Effector memory CD8-positive, alpha-beta T cell (primary cell): ENCODE measurements around the gene ITGB1.

Experiments used
- ATAC-seq: fragments of 150-1000 bp; cut with Tn5 transposase; replicated peaks from 2 replicates; pipeline ENCODE4 v1.10.0; 2021; ENCODE audit warnings: mild to moderate bottlenecking, moderate library complexity
- DNase-seq, 3 experiments: peaks; one replicate each; pipeline ENCODE4 v3.0.0; 2021
- H3K27ac Mint-ChIP-seq, 2 donors: one replicate each; pipeline ENCODE4 v1.8.0; 2022; ENCODE audit warnings: mild to moderate bottlenecking in 2 of 2, mixed read lengths in 2 of 2, moderate library complexity in 2 of 2
- H3K27me3 Mint-ChIP-seq, 2 donors: one replicate each; pipeline ENCODE4 v1.8.0; 2022; ENCODE audit warnings: mixed read lengths in 2 of 2
- H3K36me3 Mint-ChIP-seq: one replicate; pipeline ENCODE4 v1.8.0; 2022; ENCODE audit warnings: mild to moderate bottlenecking, moderate library complexity, mixed read lengths; ENCODE audit not compliant: insufficient read depth
- H3K4me1 Mint-ChIP-seq, 2 donors: one replicate each; pipeline ENCODE4 v1.8.0; 2022; ENCODE audit warnings: low read depth in 2 of 2, mixed read lengths in 2 of 2
- H3K4me3 Mint-ChIP-seq, 2 donors: one replicate each; pipeline ENCODE4 v1.8.0; 2022; ENCODE audit warnings: mild to moderate bottlenecking in 2 of 2, mixed read lengths in 2 of 2, moderate library complexity in 2 of 2
- H3K9me3 Mint-ChIP-seq, 2 donors: one replicate each; pipeline ENCODE4 v1.8.0; 2022; ENCODE audit warnings: mixed read lengths in 2 of 2

The ITGB1 gene

GRCh38 chr10:32956365-32957197, 1.4 kb downstream of the ITGB1 start:
- DNase-seq (no peak), ATAC-seq (no peak)
- Mint-ChIP-seq H3K27ac (peak overlapping the region; percentile 72 to 77), H3K9me3 (no peaks in the 10 kb centered on the region), H3K27me3 (no peaks in the 10 kb centered on the region), H3K4me1 (peaks cover 36 to 57% of the 10 kb centered on the region in 2 donors), H3K36me3 (peaks cover 28% of the 10 kb centered on the region), H3K4me3 (peak overlapping the region; percentile 72 to 84)

GRCh38 chr10:32955790-32956189, 2.2 kb downstream of the ITGB1 start:
- DNase-seq, result no peak
- Mint-ChIP-seq H3K27ac (peak overlapping the region; percentile 72 to 77), H3K4me1 (peaks cover 43 to 65% of the 10 kb centered on the region in 2 donors), H3K36me3 (peaks cover 28% of the 10 kb centered on the region), H3K4me3 (peak overlapping the region; percentile 72 to 84), H3K27me3 (no peaks in the 10 kb centered on the region), H3K9me3 (no peaks in the 10 kb centered on the region)
- no peak for ATAC-seq

GRCh38 chr10:32955299-32955772, 2.7 kb downstream of the ITGB1 start:
- peak overlapping the region; percentile 72 to 77 for H3K27ac Mint-ChIP-seq
- H3K4me3 Mint-ChIP-seq, result peak overlapping the region; percentile 72 to 84
- no peak for ATAC-seq
- DNase-seq, result no peak
- H3K27me3 Mint-ChIP-seq, result no peaks in the 10 kb centered on the region
- peaks cover 47 to 68% of the 10 kb centered on the region in 2 donors for H3K4me1 Mint-ChIP-seq
- H3K9me3 Mint-ChIP-seq, result no peaks in the 10 kb centered on the region
- peaks cover 28% of the 10 kb centered on the region for H3K36me3 Mint-ChIP-seq

GRCh38 chr10:32954545-32955298, 3.3 kb downstream of the ITGB1 start:
- H3K27ac Mint-ChIP-seq, result peak overlapping the region; percentile 72 to 77
- peaks cover 48 to 67% of the 10 kb centered on the region in 2 donors for H3K4me1 Mint-ChIP-seq
- H3K36me3 Mint-ChIP-seq, result peaks cover 31% of the 10 kb centered on the region
- no peaks in the 10 kb centered on the region for H3K27me3 Mint-ChIP-seq
- DNase-seq (no peak), ATAC-seq (no peak)
- H3K4me3 Mint-ChIP-seq, result peak overlapping the region; percentile 72 to 84
- H3K9me3 Mint-ChIP-seq, result no peaks in the 10 kb centered on the region

GRCh38 chr10:32954080-32954479, 4.0 kb downstream of the ITGB1 start:
- H3K4me1 Mint-ChIP-seq, result peaks cover 48 to 67% of the 10 kb centered on the region in 2 donors
- ATAC-seq (no peak), DNase-seq (no peak)
- peak overlapping the region; percentile 72 to 77 for H3K27ac Mint-ChIP-seq
- H3K36me3 Mint-ChIP-seq, result peaks cover 31% of the 10 kb centered on the region
- H3K4me3 Mint-ChIP-seq, result peak overlapping the region; percentile 72 to 84
- H3K9me3 Mint-ChIP-seq, result no peaks in the 10 kb centered on the region
- no peaks in the 10 kb centered on the region for H3K27me3 Mint-ChIP-seq

GRCh38 chr10:32953277-32953927, 4.6 kb downstream of the ITGB1 start:
- DNase-seq, result no peak
- Mint-ChIP-seq H3K36me3 (peaks cover 26% of the 10 kb centered on the region), H3K27me3 (no peaks in the 10 kb centered on the region), H3K4me1 (peaks cover 47 to 67% of the 10 kb centered on the region in 2 donors), H3K27ac (peak overlapping the region; percentile 72 to 77), H3K9me3 (no peaks in the 10 kb centered on the region), H3K4me3 (peak overlapping the region; percentile 72 to 84)
- ATAC-seq, result no peak

- peak overlapping the region; percentile 72 to 84 for H3K4me3 Mint-ChIP-seq
- H3K27ac Mint-ChIP-seq, result peak overlapping the region in 1 of 2 donors; percentile 77
- no peak for ATAC-seq
- no peaks in the 10 kb centered on the region for H3K27me3 Mint-ChIP-seq
- peaks cover 30% of the 10 kb centered on the region for H3K36me3 Mint-ChIP-seq
- peaks cover 52 to 74% of the 10 kb centered on the region in 2 donors for H3K4me1 Mint-ChIP-seq
- no peak for DNase-seq
- no peaks in the 10 kb centered on the region for H3K9me3 Mint-ChIP-seq
These were observed 5.3 kb downstream of the ITGB1 start for GRCh38 chr10:32952541-32953276.

GRCh38 chr10:32952094-32952493, 5.9 kb downstream of the ITGB1 start:
- no peak for ATAC-seq

GRCh38 chr10:32951111-32951510, 6.9 kb downstream of the ITGB1 start:
- Mint-ChIP-seq H3K4me1 (peaks cover 58 to 87% of the 10 kb centered on the region in 2 donors), H3K27ac (peak overlapping the region; percentile 61 to 77), H3K9me3 (no peaks in the 10 kb centered on the region), H3K4me3 (peak overlapping the region; percentile 63 to 69), H3K36me3 (peaks cover 33% of the 10 kb centered on the region), H3K27me3 (no peaks in the 10 kb centered on the region)
- DNase-seq (no peak), ATAC-seq (no peak)

More at GRCh38 chr10:32952094-32952493, 5.9 kb downstream of the ITGB1 start:
- Mint-ChIP-seq H3K27ac (no peak overlapping the region), H3K36me3 (peaks cover 35% of the 10 kb centered on the region), H3K4me3 (peak overlapping the region; percentile 63 to 84), H3K27me3 (no peaks in the 10 kb centered on the region), H3K4me1 (peaks cover 54 to 81% of the 10 kb centered on the region in 2 donors), H3K9me3 (no peaks in the 10 kb centered on the region)
- DNase-seq, result no peak

- H3K4me1 Mint-ChIP-seq, result peaks cover 58 to 89% of the 10 kb centered on the region in 2 donors
- H3K27me3 Mint-ChIP-seq, result no peaks in the 10 kb centered on the region
- no peaks in the 10 kb centered on the region for H3K9me3 Mint-ChIP-seq
- peaks cover 30% of the 10 kb centered on the region for H3K36me3 Mint-ChIP-seq
- DNase-seq (no peak), ATAC-seq (no peak)
- H3K27ac Mint-ChIP-seq, result peak overlapping the region; percentile 61 to 77
- peak overlapping the region; percentile 63 to 69 for H3K4me3 Mint-ChIP-seq
These were observed 7.4 kb downstream of the ITGB1 start for GRCh38 chr10:32950591-32951108.

GRCh38 chr10:32949221-32949678, 8.8 kb downstream of the ITGB1 start:
- Mint-ChIP-seq H3K27me3 (no peaks in the 10 kb centered on the region), H3K4me3 (peak overlapping the region; percentile 20 to 62), H3K9me3 (no peaks in the 10 kb centered on the region), H3K36me3 (peaks cover 25% of the 10 kb centered on the region), H3K27ac (peak overlapping the region; percentile 61 to 77), H3K4me1 (peaks cover 51 to 76% of the 10 kb centered on the region in 2 donors)
- no peak for ATAC-seq
- DNase-seq, result no peak

- Mint-ChIP-seq H3K4me1 (peaks cover 51 to 74% of the 10 kb centered on the region in 2 donors), H3K27ac (peak overlapping the region; percentile 61 to 77), H3K27me3 (no peaks in the 10 kb centered on the region), H3K36me3 (peaks cover 19% of the 10 kb centered on the region), H3K4me3 (peak overlapping the region; percentile 45 to 62), H3K9me3 (no peaks in the 10 kb centered on the region)
- ATAC-seq (peak; percentile 62), DNase-seq (no peak)
These were observed 9.6 kb downstream of the ITGB1 start for GRCh38 chr10:32948451-32948850.
